Heart left ventricle (tissue), 16 donors: ENCODE results near the gene MAPK10. TPM values are rescaled to one million over a fixed set of nuclear protein-coding genes. Genes with fewer than 3 reads are reported as not detected.

Experiments used
- ATAC-seq, 4 donors: fragments of 200-7000 bp; cut with Tn5 transposase; one replicate each; pipeline ENCODE4 v1.9.1; 2020 to 2022; ENCODE audit warnings: moderate library complexity in 4 of 4, mild to moderate bottlenecking in 3 of 4, moderate number of reproducible peaks in 1 of 4
- DNase-seq, 5 donors: peaks; one replicate each; pipeline ENCODE4 v3.0.0-alpha.2; 2020
- H3K27ac ChIP-seq, 12 donors: fragments of 200-600 bp; sonication (generic) in 4 of 12; one replicate each; pipeline versions ENCODE4 v1.5.0 to v1.8.0; 2016 to 2022; ENCODE audit warnings: mild to moderate bottlenecking in 2 of 12
- H3K27me3 ChIP-seq, 9 donors: fragments of 200-600 bp; sonication (generic) in 2 of 9; one replicate each; pipeline versions ENCODE4 v1.5.1 to v1.8.0; 2016 to 2022; ENCODE audit warnings: mild to moderate bottlenecking in 3 of 9
- H3K36me3 ChIP-seq, 9 donors: fragments of 200-600 bp; sonication (generic) in 2 of 9; one replicate each; pipeline versions ENCODE4 v1.5.0 to v1.8.0; 2018 to 2022; ENCODE audit warnings: mild to moderate bottlenecking in 2 of 9
- H3K4me1 ChIP-seq, 12 donors: fragments of 200-600 bp; sonication (generic) in 4 of 12; one replicate each; pipeline versions ENCODE4 v1.5.0 to v1.8.0; 2016 to 2022; ENCODE audit warnings: mild to moderate bottlenecking in 3 of 12
- H3K4me3 ChIP-seq, 12 donors: fragments of 200-600 bp; sonication (generic) in 4 of 12; one replicate each; pipeline versions ENCODE4 v1.5.0 to v1.8.0; 2017 to 2022; ENCODE audit warnings: mild to moderate bottlenecking in 9 of 12, moderate library complexity in 4 of 12
- H3K9me3 ChIP-seq, 12 donors: fragments of 200-600 bp; sonication (generic) in 4 of 12; one replicate each; pipeline versions ENCODE4 v1.5.0 to v1.8.0; 2016 to 2022; ENCODE audit warnings: mild to moderate bottlenecking in 1 of 12
- POLR2A ChIP-seq, 2 donors: fragments of 450-650 bp; IDR thresholded peaks; one replicate each; pipeline ENCODE4 v1.6.1; 2017; ENCODE audit warnings: antibody characterized with exemption in 2 of 2, mild to moderate bottlenecking in 2 of 2, moderate library complexity in 2 of 2
- WGBS, 4 donors: extraction: QIAGEN DNeasy Blood & Tissue Kit in 2 of 4; methylation state at CpG; one replicate each; pipeline versions ENCODE4 v1.1.5 to v1.1.7; 2013 to 2018; 5-methylcytosine and 5-hydroxymethylcytosine counted together
- intact Hi-C, 10 donors: fragments of 100-400 bp; cut with DNase I; formaldehyde crosslinking; loops; one replicate each; pipeline versions ENCODE4 v1.11.1 to v1.14.2; 2022
- polyA plus RNA-seq, 2 donors: library from polyadenylated mRNA; stranded (reverse); fragments of 200-250 nt; gene quantifications; one replicate each; pipeline ENCODE4 v1.2.3, GENCODE V29; 2013
- total RNA-seq, 9 donors: library from RNA; depleted of rRNA in 2 of 9; stranded (reverse); fragments of >200 nt in 2 of 9; fragmentation: NEBNext Ultra II Directional in 3 of 9; extraction: Animal tissue kit (Norgen Biotek cat#: 25700) in 3 of 9; gene quantifications; one replicate each; pipeline versions ENCODE4 v1.1.0 to v1.2.4, GENCODE V29; 2016 to 2023
- TF ChIP-seq, protein P1 (sequence below), 12 donors: fragments of 200-600 bp; sonication (generic) in 4 of 12; IDR thresholded peaks; one replicate each; pipeline versions ENCODE4 v1.5.0 to v1.8.0; 2018 to 2022; ENCODE audit warnings: antibody characterized with exemption in 12 of 12, mild to moderate bottlenecking in 5 of 12
- donor health status: ischemic (EF 13 %, LVEDD 7.1; RV severe dilation, severe dysfunction).
- donor health status: healthy with polysubstance abuse.
- donor health status: DM: no; HTN: yes; CAD: no.
- donor health status: DM: no; HTN: no; CAD: no.
- donor health status: ischemic (EF 25% LVEDD 6.9; RV normal size, moderate dysfunction).
- donor health status: ischemic (EF 25% LVEDD 5.7; RV mildly dilated, moderate dysfunction).
- donor health status: healthy.
- donor health status: DM: yes; HTN: yes; CAD: no.
- donor health status: ischemic (EF 35%, LVEDD 5.7; RV mildly dilated, moderate dysfunction).
- donor health status: nonischemic (EF 11% LVEDD 7.7; RV severe dilation, severe dysfunction).
- donor health status: DM: yes; HTN: yes; CAD: no.
- donor health status: PGD.
- donor health status: ischemic (EF 29% LVEDD 5.4; RV normal size, mild dysfunction).
- donor health status: nonischemic (EF 23%, LVEDD 6.1; RV moderate dilation, normal function).

Gene MAPK10
- total and polyA plus RNA-seq, 11 donors, result 0.87 to 14.1 (median 2.7) TPM

DNA sequence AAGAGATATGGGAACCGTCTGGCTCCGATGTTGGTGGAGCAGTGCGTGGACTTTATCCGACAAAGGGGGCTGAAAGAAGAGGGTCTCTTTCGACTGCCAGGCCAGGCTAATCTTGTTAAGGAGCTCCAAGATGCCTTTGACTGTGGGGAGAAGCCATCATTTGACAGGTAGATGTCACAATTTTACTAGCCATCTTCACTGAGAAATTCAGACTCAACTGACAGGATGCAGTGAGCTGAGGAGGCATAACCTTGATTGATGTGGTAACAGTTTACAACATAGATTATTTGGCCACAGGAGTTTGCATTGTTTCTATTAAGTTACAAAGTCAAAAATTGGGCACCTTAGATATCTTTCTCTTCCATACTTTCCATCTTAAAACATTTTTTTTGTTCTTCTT is 417.7 kb downstream of the MAPK10 start:
- intact Hi-C loops, result no loop called here
- H3K9me3 ChIP-seq, result peaks cover 0 to 5% (median 0%) of the 10 kb centered on the region in 12 donors
- no peaks in the 10 kb centered on the region for H3K27me3 ChIP-seq
- whole genome bisulfite sequencing, 4 donors, result 69 to 77% (median 74%) methylated on average over 5 of the region's 5 CpGs
- peaks cover 0 to 5% (median 0%) of the 10 kb centered on the region in 9 donors for H3K36me3 ChIP-seq
- no peak for TF ChIP-seq POLR2A (IDR thresholded peaks at IDR 0.05)
- TF ChIP-seq, protein P1, sequence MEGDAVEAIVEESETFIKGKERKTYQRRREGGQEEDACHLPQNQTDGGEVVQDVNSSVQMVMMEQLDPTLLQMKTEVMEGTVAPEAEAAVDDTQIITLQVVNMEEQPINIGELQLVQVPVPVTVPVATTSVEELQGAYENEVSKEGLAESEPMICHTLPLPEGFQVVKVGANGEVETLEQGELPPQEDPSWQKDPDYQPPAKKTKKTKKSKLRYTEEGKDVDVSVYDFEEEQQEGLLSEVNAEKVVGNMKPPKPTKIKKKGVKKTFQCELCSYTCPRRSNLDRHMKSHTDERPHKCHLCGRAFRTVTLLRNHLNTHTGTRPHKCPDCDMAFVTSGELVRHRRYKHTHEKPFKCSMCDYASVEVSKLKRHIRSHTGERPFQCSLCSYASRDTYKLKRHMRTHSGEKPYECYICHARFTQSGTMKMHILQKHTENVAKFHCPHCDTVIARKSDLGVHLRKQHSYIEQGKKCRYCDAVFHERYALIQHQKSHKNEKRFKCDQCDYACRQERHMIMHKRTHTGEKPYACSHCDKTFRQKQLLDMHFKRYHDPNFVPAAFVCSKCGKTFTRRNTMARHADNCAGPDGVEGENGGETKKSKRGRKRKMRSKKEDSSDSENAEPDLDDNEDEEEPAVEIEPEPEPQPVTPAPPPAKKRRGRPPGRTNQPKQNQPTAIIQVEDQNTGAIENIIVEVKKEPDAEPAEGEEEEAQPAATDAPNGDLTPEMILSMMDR (IDR thresholded peaks at IDR 0.05), result no peak
- no peak overlapping the region for H3K27ac ChIP-seq
- DNase-seq (no peak), ATAC-seq (no peak)
- no peak overlapping the region for H3K4me3 ChIP-seq
- H3K4me1 ChIP-seq, result peaks cover 0 to 11% (median 0%) of the 10 kb centered on the region in 12 donors

DNA sequence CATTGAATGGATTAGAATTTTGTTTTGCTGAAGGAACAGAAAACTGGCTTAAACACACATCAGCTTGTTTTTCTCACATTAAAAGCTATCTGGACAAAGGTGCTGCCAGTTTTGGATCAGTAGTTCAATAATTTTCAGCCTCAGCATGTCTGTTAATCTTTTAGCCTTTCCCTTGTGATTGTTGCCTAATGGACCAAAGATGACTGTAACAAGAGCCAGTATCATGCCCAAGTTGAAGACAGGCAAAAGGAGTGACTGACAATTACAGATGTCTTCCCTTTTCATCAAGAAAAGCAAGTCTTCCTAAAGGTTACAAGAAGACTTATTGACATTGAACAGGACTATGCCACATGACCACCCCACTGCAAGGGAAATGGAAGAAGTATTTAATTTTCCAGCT is 419.7 kb downstream of the MAPK10 start:
- no peak for DNase-seq
- Histone ChIP-seq H3K27ac (no peak overlapping the region), H3K36me3 (peaks cover 0 to 5% (median 0%) of the 10 kb centered on the region in 9 donors), H3K9me3 (peaks cover 0 to 5% (median 0%) of the 10 kb centered on the region in 12 donors), H3K4me1 (peaks cover 0 to 11% (median 0%) of the 10 kb centered on the region in 12 donors), H3K27me3 (no peaks in the 10 kb centered on the region), H3K4me3 (no peak overlapping the region)
- TF ChIP-seq, protein P1 (IDR thresholded peaks at IDR 0.05), result no peak
- no peak for TF ChIP-seq POLR2A (IDR thresholded peaks at IDR 0.05)
- intact Hi-C loops, result no loop called here
- ATAC-seq, result no peak

Other genes with a start within 250 kb of the MAPK10 start
- 10 to 100 TPM in 1 of 9 donors, 1 to 10 TPM in 8; 1.3 to 14.3 (median 4.3) TPM for gene PTPN13, start 234.3 kb upstream of the MAPK10 start, total RNA-seq
- under 1 TPM; 0.60 to 0.80 TPM for gene PTPN13, start 234.3 kb upstream of the MAPK10 start, polyA plus RNA-seq